Fibroblast of skin of left quadriceps (primary cell): ENCODE results near the gene PAH.

Experiments
- DNase-seq, 2 experiments: peaks; one replicate each; pipeline ENCODE4 v3.0.0-alpha.2; 2013; ENCODE audit warnings: low read depth in 2 of 2

The PAH gene

DNA sequence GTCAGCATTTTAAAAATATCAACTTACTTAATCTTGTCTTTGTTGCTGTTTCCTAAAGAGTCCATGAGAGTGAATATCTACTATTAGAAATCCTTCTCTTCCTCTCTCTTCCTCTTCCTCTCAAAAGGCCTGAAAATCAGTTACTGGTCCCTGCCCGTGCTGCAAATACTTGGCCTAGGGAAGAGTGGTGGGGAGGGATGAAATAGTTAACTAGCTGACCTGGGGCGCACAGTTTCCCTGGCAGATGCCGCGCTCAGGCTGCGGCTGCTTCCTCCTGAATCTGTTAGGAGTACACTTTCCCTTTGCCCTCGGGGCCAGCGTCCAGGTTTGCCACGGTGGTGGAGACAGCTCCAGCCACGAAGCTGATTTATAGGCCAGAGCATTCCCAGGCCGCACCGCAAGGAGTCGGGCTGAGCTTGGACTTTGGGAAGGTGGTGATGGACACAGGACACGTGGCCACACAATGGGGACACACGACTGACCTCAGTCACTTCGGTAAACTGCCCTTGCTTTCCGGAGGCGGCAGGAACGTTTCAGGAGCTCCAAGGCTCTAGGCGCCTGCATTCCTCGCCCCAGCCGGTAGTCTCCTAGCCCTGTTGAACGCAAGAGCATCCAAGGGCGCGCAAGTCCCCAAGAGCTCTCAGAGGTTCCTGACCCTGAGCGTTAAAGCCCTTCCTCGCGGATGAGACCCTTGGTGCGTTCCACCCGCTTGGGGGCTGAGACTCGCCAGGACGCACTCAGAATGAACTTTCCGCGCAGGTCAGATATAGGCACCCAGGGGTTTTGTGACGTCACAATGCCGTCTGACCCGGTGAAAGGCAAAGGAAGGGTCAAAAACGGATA, 33.3 kb upstream of the PAH start:
- no peak for DNase-seq

DNA sequence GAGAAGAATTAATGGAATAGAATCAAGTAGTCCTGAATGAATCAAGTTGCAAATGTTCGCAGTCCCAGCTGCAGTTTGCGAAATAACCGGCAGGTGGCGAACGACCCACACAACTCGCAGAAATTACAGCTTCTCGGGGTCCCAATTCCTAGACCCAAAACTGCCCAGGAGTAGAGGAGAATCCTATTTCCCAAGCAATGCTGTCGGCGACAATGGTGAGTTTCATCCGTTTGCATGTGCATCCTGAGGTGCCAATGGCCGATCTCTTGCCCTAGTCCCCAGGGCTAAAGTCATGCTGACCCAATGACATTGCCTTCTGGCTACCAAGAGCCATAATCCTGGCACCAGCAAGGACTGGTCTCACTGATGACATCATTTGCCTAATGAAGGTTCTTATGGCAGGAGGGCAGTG, 31.9 kb upstream of the PAH start:
- DNase-seq: no peak

DNA sequence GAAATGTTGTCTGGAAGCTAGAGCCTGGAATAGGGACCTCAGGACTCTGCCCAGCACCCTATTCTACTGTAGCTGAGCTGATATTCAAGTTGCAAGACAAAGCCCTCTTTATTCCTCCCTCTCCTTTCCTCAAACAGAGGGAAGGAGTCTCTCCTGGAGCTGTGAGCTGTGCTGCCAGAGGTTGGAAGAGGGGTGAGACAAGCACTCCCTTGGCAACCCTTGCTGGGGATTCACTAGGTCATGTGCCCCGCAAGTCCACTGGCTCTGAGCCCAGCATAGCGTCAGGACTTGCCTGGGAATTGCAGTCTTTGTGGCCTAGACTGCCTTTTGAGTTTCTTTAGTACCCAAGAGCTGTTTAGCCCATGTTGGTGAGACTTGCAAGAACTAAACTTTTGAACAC, 29.0 kb upstream of the PAH start:
- DNase-seq: no peak

DNA sequence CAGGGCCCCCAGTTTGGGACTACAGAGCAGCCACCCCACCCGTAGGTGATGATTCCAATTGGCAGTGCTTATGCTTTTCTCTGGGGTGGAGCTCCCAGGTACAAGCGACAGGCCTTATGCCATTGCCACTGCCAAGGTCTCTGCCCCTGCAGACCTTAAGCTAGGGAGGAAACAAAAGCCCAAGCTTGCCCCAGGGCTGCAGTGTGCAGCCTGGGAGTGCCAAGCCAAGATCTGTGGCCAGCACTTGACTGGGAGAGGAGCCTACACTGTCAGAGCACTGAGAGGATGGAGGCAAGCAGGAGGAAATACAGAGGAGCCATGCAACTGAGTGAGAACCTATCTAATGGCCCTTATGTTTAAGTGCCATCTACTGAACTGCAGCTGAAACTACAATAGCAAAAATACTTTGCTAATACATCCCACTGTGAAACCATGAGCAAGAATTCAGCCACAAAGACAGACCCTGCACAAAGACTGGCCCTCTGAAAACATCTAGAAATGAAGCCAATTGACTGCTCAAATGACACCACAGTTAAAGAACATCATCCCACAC, 22.7 kb upstream of the PAH start:
- no peak for DNase-seq

DNA sequence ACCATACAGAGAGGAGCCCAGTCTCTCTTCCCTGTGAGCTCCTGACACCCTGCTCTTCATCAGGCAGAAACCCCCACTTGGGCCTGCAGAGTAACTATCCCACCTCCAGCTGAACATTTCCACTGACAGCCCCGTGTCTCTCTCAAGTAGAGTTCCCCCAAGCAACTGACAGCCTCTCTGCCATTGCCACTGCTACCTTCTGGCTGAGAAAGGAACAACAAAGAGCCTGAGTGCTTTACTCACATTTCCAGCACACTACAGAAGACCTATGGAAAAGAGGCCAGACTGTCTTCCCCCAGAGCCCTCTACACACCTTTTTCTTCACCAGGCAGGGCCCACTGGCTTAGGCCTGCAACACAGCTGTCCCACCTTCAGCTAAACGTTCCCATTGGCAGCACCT, 22.0 kb upstream of the PAH start:
- DNase-seq: no peak

DNA sequence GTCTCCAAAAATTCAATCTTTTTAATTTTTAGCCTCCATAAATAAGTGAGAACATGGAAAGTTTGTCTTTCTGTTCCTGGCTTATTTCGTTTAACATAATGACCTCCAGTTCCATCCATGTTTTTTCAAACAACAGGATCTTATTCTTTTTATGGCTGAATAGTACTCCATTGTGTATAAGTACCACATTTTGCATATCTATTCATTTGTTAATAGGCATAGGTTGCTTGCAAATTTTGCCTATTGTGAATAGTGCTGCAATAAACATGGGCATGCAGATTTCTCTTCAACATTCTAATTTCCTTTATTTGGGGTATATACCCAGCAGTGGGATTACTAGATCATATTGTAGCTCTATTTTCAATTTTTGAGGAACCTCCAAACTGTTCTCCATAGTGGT, 16.1 kb upstream of the PAH start:
- DNase-seq: no peak

DNA sequence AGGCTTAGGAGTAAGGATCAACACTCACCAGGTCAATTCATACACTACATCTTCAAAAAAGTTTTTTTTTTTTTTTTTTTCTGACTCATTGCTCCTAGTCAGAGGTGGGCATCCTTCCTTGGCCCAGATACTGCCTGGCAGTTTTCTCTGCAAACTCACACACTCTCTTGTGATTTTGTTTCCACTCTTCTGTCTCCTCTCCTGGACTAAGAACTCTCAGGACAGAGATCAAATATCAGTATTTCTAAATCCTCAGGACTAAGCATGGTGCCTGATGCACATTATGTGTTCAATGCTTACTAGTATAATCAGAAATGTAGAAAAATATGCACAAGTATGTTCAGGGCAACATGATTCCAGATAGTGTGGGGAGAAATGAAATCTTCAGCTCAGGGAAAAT, 10.2 kb upstream of the PAH start:
- DNase-seq: no peak

GRCh38 chr12:102921240-102921639, 4.2 kb upstream of the PAH start:
- DNase-seq: no peak

DNA sequence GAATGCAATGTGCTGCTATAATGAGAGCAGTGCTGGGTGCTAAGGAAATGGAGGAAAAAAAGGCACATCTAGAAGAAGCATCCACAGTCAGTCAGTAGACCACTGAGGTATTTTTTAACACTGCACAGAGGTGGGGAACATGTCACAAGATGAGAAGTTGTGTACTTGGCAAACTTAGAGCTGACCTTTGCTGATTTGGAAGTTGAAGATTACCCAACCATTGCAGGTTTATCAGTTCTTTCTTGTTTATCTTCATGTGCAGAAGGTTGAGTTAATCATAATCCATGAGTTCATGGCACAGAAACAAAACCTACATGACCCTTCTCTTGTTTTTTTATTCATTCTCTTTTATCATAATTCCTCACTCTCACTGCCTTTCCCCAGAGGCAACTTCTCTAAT, 3.2 kb upstream of the PAH start:
- DNase-seq: no peak

- no peak for DNase-seq
These were observed 1.8 kb upstream of the PAH start for GRCh38 chr12:102918840-102919239.

DNA sequence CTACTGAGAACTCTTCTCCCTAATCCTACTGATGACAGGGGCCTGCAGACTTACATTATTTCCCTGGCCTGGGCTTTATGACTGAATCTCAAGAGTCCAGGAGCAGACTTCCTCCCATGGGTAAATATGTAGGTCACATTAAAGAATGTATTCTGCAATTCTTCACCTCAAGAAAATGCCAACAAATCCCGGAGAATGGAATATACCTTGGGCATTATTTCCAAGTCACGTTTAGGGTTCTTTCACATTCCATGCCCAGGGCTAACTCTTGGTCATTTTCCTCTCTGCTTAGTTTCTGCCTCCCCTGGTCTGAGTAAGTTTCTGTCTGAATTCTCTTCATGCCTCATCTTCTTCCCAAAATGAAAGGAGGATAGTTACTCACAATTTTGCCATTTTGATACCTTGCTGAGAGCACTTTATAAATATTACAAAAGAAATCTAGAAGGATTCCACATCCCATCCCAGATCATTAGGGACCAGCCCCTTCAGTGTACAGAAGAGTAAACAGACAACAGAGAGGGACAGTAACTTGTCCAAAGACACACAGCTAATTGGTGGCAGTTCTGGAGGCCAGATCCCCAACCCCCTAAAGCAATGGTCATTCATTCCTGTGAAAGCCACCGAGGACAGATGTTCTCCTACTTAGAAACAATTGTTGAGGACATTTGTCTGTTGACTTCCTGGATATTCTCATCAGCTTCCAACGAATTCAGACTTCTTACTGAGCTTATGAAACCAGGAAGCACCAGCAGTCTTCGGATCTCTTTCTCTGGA, 605 bp downstream of the PAH start:
- no peak for DNase-seq

- no peak for DNase-seq
These were observed 3.4 kb downstream of the PAH start for GRCh38 chr12:102913453-102914226.

- DNase-seq: no peak
These were observed 4.8 kb downstream of the PAH start for GRCh38 chr12:102912258-102912657.

DNA sequence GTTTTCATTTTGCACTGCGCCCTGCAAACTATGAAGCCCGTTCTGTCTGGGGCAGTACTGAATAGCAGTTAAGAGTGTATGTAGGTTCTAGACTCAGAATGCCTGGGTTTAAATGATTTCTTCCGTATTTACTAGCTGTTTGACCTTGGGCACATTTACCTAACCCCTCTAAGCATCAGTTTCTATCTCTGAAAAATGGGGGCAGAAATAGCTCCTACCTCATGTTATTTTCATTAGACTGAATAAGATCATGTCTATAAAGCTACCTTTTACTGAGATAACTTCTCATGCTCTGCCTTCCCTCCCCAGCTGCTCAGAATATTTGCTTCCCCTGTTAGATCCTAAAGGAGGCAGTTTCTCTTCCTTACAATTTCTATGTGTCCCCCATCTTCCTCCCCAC, 5.7 kb downstream of the PAH start:
- DNase-seq: no peak

- DNase-seq: no peak
These were observed 6.3 kb downstream of the PAH start for GRCh38 chr12:102910792-102911191.

DNA sequence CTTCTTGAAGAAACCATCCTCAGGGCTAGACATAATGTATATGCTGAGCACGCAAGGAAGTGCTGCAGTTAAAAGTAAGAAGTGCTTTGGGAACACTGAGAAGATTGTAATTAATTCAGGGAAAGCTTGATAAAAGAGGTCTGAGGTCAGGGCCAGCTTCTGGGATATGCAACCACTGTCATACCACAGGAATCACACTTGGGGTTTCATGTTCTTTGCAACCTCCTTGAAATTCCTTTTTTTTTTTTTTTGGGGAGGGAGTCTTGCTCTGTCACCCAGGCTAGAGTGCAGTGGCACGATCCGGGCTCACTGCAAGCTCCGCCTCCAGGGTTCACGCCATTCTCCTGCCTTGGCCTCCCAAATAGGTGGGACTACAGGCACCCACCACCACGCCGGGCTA, 6.9 kb downstream of the PAH start:
- DNase-seq: no peak

DNA sequence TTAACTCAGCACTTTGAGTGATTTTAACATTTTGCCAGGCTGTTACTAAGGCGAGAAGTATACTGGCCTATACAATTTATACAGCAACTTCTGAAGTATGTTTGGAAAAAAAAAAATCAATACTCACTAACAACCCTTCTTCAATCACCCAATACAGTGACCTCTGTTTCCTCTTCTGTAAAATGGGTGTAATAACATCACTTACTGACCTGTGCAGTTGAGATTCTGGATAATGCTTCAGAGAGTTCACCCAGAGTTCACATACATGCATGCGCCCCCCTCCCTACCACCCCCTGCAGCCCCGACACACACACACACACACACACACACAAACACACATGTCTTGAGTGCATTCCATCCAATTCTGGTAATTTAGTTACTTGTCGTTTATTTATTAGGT, 9.1 kb downstream of the PAH start:
- DNase-seq: no peak

DNA sequence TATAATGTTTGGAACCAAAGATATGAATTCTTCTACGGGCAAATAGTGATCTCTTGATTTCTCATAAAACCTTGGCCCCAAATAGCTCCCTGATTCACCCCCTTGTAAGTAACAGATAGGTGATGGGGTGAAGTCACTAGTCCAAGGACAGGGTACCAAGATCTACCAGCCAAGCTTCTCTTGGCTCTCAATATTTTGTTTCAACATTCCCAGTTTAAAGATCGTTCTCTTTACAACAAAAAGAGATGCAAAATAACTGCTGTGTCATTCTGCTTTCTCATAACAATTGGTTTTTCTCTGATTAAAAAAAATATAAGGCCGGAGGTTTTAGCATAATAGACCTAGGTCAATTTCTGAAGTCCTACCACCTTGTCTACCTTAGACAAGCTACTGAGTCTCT, 11.8 kb downstream of the PAH start:
- no peak for DNase-seq

GRCh38 chr12:102903337-102904007, 13.6 kb downstream of the PAH start:
- no peak for DNase-seq

- no peak for DNase-seq
These were observed 15.0 kb downstream of the PAH start for GRCh38 chr12:102902093-102902492.

- no peak for DNase-seq
These were observed 16.7 kb downstream of the PAH start for GRCh38 chr12:102900389-102900788.

DNA sequence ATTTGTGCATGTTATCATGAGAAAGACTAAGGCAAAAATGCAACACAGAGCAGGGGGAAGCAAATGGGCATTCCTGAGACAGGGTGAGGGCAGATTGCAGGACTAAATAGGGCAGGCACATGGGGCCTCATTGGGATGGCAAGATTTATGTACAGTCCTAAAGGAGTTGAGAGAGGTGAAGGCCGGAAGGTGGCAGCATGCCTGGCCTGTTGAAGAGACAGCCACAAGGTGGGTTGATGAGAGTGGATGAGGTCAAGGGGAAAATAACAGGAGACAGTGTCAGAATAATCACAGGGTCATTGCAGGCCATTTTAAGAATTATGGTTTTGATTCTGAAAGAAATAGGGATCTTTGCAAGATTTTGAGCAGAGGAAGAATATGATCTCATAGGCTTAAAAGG, 21.0 kb downstream of the PAH start:
- no peak for DNase-seq
